NCI-H1105 (cell line): ENCODE results near the gene CFAP107.
"Not testable (repeated sequence)": the region's sequence is repeated elsewhere in the genome, so short reads cannot be mapped to it uniquely, and the experiment has no call there.

Source experiments
- DNase-seq: peaks from one replicate; lab custom pipeline; 2025; lab: John Stamatoyannopoulos, UW

CFAP107 gene, protein sequence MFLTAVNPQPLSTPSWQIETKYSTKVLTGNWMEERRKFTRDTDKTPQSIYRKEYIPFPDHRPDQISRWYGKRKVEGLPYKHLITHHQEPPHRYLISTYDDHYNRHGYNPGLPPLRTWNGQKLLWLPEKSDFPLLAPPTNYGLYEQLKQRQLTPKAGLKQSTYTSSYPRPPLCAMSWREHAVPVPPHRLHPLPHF

DNA sequence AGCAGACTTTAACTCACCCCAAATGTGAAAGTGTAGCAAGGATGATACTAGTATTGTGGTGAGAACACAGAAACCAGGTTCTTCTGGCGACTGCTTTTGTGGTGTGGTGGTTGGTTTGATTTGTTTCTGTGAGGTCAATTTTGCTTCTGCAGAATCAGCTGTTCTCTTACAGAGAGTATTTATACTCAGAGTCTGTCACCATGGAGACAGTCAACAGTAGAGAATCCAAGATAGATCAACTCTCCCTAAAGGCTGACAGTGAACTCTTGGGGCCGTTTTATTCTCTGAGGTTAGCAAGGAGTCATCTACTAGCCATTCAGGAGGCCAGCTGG, at the start of gene CFAP107:
TSS of gene CFAP107 (plus strand) at position 209 of the 332 bp plus-strand sequence. CDS start 231 bp downstream, outside the sequence.
- DNase-seq = no peak

DNA sequence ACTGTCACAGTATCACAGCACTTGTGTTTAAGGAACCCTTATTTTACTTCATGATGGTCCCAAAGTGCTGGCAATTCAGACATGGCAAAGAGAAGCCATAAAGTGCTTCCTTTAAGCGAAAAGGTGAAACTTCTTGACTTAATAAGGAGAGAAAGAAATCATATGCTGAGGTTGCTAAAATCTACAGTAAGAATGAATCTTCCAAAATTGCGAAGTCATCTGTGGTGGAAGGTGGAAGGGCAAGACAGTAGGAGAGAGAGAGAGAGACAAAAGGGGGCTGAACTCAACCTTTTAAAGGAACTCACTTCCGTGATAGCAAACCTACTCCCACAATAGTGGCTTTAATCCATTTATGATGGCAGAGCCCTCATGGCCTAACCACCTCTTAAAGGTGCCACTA, 49.3 kb upstream of the CFAP107 start:
- DNase-seq = no peak

DNA sequence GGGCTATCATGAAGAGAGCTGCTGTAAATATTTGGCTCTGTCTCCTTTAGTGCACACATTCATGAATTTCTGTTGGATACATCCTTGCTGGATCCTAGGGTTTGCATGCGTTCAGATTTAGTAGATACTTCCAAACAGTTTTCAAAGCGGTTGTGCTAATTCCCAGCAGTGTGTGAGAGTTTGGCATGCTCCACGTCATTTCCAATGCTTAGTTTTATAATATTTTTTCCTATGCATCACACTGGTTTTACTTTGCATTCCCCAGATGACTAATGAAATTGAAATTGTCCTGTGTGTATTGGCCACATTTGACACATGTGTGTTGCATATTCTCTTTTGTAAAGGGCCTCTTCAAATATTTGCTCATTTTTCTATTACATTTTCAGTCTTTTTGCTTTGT, 48.6 kb upstream of the CFAP107 start:
- DNase-seq = no peak

DNA sequence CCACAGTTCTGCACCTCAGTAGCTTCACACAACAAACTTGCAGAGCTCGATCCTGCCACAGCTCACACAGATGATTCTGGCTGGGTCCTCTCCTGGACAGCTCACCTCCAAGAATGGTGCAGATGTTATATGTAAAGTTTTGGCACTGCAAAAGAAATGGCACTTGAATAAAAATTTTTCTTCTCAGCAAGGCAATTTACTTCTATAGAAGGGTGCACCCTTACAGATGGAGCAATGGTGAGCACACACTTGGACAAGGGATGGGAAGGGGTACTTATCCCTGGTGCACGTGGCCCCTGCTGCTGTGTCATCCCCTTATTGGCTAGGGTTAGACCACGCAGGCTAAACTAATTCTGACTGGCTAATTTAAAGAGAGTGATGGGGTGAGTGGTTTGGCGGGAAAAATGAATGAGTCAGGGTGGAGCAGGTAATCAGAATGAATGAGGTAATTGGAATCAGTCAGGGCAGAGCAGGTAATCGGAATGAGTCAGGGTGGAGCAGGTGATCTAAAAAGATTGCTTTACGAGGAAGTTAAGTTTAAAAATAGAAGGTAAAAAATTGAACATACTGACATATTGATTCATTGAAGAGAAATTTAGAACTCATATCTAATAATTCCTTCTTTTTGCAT, 42.1 kb upstream of the CFAP107 start:
- DNase-seq = no peak

DNA sequence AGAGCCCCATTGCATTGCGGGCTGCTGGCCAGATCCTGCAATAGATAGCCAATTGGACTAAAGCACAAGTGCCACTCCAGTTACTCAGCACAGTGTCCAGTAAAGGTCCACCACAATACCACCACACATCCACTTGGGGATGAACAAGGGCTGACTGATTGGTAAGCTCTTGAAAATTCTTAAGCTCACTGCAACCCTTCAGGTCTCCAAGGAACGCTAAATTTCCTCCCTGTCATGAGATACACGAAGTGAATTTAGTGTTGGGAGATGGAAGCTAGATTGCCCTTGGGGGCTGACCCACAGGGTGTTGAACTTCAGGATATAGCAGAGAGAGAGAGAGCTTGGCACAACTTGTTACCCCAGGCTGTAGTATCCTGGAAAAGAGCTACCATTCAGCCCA, 39.9 kb upstream of the CFAP107 start:
- no peak for DNase-seq

DNA sequence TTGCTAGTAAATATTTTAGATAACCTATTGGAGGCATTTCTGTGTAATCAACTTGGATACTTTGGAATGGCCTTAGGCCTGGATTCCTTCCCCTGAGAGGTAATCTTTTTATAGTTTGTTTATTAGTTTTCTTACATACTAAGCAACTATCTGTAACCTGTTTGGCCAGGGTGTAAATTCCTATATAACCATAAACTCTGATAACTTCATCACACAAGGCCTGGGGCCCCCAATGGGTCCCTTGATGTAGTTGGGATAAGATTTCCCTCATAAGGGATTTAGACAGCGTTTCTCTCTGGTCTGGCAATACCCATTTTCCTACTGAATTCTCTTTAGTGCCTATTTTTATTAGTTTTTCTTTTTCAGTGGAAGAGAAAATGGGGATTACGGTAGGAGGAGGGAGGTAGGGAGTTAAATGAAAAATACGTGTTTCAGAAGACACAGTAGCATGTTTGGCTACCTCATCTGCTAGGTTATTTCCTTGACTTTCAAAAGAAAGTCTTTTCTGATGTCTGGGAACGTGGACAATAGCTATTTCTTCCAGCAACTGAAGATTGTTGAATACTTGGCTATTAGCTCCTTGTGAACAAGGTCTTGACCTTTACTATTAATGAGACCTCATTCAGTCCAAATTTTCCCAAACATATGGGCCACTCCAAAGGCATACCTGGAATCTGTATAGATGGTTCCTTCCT, 37.5 kb upstream of the CFAP107 start:
- no peak for DNase-seq

DNA sequence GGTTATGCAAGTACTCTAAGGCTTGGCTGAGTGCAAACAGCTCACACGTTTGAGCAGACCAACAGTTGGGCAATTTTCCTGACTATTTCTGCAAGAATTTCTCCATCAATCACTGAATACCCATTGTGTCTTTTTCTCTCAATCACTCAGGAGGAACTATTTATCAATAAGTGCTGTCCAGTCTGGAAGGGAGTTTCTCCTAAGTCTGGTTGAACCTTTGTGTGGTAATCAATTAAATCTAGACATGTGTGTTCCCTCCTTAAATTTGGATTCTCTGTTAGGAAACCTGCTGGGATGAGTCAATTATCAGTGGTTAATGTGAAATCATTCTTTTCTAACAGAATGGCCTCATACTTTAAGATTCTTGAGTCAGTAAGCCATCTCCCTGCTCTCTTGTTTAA, 36.9 kb upstream of the CFAP107 start:
- DNase-seq = no peak

DNA sequence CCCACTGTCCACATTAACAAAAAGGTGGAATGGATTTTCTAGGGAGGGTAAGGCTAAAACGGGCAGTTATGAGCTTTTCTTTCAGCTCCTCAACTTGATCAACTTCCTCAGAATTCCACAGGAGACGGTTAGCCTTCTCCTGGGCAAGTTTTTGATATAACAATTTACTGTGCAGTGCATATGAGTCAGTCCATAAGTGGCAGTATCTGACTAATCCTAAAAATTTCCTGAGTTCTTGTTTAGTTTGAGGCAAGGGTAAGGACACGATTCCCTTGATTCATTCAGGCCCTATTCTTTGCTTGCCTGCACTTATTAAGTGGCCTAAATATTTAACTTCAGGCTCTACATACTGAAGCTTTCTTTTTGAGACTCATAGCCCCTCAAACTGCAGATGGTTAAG, 36.3 kb upstream of the CFAP107 start:
- DNase-seq = no peak

DNA sequence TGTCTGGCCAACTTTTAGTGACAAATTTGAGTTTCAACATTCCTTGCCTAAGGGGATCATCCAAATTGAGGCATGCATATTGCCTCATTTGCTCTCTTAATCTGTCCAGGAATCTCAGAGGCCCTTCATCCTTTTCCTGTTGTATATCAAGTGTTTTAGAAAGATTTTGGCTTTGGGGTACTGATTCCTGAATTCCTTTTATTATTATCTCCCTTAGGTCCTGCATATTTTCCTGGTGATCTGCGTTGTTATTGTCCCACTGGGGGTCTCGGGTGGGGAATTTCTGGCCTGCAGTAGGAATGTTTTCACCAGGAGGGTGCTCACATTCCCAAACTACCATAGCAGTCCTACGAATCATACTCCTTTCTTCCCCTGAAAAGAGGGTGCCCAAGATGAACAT, 34.5 kb upstream of the CFAP107 start:
- no peak for DNase-seq

DNA sequence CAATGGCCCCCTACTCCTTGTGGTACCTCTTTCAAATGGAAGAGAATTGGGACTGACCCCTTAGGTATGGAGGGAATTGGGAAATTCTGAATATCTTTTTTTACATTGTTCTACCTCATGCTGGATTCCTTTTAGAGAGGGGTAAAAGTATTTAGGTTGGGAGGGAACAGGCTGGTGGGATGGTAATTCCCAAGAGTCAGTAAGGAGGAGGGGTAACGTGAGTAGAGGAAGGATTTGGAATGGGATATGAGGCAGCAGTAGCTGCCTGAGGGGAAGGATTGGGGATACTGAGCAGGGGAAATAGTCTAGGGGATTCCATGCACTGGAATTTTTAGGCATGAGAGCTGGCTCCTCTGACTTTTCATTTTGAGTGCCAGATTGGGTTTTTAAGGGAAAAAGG, 33.9 kb upstream of the CFAP107 start:
- no peak for DNase-seq

DNA sequence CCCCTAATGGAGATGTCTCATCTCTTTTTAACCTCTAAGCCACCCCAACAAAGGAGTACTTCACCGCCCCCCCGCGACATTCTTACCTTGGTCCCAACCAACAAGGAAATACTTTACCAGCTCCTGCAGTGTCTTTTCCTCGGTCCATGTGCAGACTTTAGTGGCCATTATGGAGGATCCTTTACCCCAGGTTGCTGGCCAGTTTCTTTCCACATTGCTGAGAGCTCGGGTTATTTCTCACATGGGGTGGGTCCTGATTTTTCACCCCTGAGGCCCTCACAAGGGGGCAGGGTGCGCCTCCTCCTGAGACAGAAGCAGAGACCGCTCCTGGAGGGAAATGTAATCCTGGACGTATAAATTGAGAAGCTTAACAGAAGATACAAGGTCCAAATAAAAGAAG, 33.1 kb upstream of the CFAP107 start:
- DNase-seq = no peak

DNA sequence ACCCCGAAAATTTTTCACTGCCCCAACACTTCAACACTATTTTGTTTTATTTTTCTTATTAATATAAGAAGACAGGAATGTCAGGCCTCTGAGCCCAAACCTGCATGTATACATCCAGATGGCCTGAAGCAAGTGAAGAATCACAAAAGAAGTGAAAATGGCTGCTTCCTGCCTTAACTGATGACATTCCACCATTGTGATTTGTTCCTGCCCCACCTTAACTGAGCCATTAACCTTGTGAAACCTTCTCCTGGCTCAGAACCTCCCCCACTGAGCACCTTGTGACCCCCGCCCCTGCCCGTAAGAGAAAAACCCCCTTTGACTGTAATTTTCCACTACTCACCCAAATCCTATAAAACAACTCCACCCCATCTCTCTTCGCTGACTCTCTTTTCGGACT, 32.3 kb upstream of the CFAP107 start:
- not testable (repeated sequence) for DNase-seq

DNA sequence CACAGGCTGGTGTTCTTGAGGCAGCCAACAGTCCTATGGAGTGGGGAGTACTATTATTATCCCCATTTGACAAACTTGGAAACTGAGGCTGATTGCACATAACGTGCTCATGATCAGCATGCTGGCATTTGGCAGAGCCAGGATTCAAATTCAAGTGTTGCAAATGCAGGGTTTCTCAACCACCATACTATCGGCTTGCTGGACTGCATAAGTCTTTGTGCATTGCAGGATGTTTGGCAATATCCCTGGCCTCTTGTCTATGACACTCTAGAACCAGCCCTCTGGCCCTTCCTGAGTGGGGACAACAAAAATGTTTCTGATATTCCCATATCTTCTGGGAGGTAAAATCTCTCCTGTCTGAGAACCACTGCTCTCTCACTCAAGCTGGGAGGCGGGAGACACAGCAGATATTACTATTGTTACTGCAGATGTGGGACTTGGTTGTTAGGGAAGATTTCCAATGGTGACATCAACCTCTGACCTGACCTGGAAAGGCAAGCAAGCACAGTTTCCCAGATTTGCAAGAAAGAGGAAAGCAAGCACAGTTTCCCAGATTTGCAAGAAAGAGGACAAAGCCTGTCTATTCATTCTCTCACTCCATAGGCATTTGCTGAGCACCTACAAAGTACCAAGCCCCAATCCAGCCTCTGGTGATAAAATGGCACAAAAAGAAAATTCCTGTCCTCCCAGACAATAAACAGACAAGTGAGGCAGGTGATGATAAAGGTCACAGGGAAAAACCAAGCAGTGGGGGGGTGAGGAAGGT, 31.1 kb upstream of the CFAP107 start:
- no peak for DNase-seq

DNA sequence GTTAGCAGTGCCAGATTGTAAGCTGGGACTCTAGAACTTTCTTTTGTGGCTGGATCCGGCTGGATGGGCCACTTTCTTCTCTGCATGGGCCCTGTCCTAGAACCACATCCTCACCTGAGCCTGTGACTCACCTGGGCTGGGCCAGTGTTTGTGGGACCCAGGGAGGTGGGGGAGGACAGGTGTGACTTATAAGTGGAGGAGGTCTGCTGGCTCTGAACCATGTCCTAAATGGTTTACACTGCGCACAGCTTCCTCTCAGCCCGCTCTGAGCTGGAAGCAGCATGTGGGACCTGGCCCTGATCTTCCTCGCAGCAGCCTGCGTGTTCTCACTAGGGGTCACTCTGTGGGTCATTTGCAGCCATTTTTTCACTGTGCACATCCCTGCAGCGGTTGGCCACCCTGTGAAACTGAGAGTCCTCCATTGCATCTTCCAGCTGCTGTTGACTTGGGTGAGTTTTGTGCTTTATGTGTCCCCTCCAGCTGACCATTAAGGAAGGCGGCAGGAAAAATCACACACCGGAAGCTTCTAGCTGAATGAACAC, 30.0 kb upstream of the CFAP107 start, which contains the start of gene AADACL3:
TSS of gene AADACL3 (plus strand) at position 215 of the 542 bp plus-strand sequence. CDS start at position 282, 67 bp downstream.
- DNase-seq = no peak

DNA sequence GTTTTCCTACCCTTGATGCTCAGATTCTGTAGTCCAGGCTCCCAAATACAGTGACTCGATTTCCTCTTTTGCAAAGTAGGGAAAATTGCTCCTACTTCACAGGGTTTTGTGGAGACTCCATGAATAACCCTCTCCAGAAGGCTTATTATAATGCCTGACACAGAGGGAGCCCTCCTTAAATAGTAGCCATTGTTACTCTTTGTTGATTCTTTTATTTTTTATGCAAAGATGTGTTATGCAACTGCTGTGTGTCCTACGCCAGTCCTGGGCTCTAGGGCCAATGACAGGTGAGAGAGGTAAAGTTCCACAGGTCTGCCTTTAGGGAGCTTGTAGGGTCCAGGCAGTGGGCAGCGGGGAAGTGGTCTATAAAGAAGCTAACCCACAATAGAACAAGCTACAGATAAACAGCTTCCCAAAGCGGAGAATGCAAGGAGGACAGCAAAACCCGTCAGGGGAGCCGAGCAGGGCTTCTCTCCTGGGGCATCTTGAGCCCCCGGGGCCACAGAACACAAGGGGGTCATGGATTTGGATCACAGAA, 28.6 kb upstream of the CFAP107 start:
- DNase-seq = no peak

DNA sequence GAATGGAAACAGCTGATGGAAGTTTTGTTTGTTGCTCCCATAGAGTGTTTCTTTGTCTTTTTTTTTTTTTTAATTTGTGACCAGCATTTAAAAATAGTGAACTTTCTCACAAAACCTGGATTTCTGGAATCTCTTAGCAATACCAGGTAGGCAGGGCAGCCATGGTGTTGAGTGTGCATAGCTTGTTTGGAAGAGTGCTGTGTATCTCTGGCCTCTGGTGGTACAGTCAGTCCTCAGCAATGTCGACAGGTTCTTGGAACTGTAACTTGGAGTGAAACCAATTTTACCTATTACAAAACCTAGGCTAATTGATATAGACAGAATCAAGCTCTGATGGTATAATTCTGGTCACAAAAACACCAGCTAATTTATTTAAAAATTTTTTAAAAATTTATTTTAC, 23.4 kb upstream of the CFAP107 start:
- DNase-seq = no peak

DNA sequence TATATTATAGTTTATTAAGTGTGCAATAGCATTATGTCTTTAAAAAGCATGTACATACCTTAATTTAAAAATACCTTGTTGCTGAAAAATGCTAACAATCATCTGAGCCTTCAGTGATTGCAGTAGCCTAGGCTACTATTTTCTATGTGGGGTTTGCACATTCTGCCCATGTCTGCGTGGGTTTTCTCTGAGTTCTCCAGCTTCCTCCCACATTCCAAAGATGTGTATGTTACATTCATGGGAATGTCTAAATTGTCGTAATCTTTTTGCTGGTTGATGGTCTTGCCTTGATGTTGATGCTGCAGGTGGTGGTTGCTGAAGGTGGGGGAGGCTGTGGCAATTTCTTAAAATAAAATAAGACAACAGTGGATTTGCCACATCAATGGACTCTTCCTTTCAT, 17.6 kb upstream of the CFAP107 start:
- no peak for DNase-seq

DNA sequence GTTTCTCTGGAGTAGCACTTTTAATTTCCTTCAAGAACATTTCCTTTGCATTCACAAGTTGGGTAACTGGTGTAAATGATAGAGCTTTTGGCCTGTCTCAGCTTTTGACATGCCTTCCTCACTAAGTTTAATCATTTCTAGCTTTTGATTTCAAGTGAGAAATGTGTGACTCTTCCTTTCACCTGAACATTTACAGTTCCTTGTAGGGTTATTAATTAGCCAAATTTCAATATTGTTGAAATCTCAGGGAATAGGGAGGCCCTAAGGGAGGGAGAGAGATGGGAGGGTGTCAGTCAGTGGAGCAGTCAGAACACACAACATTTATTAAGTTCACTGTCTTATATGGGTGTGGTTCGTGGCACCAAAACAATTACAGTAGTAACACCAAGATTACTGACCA, 15.8 kb upstream of the CFAP107 start:
- DNase-seq = no peak

DNA sequence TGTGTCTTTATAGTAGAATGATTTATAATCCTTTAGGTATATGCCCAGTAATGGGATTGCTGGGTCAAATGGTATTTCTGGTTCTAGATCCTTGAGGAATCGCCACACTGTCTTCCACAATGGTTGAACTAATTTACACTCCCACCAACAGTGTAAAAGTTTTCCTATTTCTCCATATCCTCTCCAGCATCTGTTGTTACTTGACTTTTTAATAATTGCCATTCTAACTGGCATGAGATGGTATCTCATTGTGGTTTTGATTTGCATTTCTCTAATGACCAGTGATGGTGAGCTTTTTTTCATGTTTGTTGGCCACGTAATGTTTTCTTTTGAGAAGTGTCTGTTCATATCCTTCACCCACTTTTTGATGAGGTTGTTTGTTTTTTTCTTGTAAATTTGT, 14.9 kb upstream of the CFAP107 start:
- not testable (repeated sequence) for DNase-seq

DNA sequence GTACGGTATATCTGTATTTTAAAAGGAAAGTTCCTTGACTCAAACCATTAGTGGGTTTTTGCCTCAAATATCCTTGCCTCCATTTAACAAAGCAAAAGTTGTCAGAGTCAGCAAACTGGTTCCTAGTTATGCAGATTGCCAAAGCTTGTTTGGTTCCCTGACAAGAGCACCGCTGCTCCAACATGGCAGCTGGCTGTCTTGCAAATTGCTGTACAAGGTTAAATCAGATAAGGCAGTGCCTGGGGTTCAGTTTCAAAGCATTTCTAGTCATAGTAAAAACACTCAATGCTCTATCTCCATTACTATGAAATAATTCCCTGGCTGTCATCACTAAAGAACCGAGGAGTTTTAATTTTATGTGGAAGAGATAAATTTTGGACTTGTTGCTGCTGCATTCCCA, 11.3 kb upstream of the CFAP107 start:
- DNase-seq = no peak

DNA sequence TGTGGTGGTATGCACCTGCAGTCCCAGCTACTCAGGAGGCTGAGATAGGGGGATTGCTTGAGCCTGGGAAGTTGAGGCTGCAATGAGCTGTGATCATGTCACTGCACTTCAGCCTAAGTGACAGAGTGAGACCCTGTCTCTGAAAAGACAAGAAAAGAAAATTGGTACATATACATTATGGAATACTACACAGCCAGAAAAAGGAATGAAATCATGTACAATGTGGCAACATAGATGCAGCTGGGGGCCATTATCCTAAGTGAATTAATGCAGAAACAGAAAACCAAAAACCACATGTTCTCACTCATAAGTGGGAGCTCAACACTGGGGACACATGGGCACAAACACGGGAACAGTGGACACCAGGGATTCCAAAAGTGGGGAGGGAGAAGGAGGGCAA, 7.1 kb upstream of the CFAP107 start:
- DNase-seq = no peak

DNA sequence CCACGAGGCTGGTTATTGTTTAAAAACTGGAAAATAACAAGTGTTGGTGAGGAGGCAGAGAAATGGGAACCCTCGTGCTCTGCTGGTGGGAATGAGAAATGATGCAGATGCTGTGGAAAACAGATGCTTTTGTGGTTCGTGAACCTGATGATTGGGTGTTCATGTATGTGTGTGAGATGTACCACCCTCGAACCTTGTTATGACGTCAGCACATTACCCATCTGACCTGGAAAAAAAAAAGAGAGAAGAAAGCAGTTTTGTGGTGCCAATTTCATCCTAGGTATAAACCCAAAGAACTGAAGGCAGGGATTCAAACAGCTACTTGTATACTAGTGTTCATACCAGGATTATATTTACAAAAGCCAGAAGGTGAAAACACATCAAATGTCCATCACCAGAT, 6.4 kb upstream of the CFAP107 start:
- DNase-seq = no peak
